Activated T-helper 1 cell treated with anti-CD3 and anti-CD28 coated beads, Interleukin-2, amount 50 U/mL, for 16 hours (primary cell): ENCODE data around the gene SEMA4C.
A peak's percentile ranks its signal among the peaks of the same experiment; 100 is the strongest.

Experiments
- DNase-seq, 2 donors: peaks; one replicate each; pipeline ENCODE4 v3.0.0-alpha.2; 2020; ENCODE audit warnings: low read depth in 1 of 2, low spot score in 1 of 2

The SEMA4C gene

GRCh38 chr2:96882906-96883305, 13.0 kb upstream of the SEMA4C start:
- DNase-seq = no peak

- no peak for DNase-seq
Observed at GRCh38 chr2:96882230-96882629, 12.3 kb upstream of the SEMA4C start.

DNA sequence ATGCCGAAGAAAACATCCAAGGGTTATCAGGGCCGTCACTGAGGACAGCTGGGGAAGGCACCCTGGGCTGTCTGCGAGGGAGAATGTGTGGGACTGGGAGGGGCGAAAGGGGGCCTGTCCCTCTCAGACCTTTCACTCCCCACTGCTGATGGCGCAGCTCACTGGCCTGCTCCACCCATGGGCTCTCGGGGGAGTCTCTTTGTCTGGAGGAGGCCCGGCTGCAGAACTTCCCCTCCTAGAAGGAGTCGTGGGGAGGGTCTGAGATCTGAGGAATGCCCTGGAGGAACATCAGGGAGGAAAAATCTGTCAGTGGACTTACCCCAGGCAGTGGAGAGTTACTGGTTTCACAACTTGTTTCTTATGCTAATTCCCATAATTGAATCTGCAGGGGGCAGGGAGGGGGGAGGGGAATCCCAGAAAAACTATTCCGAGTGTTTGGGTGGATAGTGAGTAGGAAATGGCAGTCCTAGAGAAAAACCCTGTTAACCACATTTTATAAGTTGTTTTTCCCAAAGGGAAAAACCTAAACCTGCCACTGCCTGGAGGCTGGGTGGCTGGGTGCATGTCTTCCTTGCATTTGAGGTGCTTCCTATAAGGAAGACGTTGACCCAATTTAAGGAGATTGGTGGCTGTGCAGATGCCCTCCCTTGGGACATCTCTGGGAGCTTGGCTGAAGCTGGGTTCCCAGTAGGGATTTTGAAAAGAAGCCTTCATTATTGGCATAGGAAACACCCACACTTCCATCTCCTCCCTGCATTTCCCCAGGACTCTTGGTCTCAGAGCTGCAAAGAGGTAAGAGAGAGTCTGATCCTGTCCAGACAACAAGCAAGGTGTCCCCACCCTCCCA, 11.7 kb upstream of the SEMA4C start:
- no peak for DNase-seq

GRCh38 chr2:96880891-96881273, 11.0 kb upstream of the SEMA4C start:
- no peak for DNase-seq

GRCh38 chr2:96879545-96880040, 9.7 kb upstream of the SEMA4C start:
- no peak for DNase-seq

DNA sequence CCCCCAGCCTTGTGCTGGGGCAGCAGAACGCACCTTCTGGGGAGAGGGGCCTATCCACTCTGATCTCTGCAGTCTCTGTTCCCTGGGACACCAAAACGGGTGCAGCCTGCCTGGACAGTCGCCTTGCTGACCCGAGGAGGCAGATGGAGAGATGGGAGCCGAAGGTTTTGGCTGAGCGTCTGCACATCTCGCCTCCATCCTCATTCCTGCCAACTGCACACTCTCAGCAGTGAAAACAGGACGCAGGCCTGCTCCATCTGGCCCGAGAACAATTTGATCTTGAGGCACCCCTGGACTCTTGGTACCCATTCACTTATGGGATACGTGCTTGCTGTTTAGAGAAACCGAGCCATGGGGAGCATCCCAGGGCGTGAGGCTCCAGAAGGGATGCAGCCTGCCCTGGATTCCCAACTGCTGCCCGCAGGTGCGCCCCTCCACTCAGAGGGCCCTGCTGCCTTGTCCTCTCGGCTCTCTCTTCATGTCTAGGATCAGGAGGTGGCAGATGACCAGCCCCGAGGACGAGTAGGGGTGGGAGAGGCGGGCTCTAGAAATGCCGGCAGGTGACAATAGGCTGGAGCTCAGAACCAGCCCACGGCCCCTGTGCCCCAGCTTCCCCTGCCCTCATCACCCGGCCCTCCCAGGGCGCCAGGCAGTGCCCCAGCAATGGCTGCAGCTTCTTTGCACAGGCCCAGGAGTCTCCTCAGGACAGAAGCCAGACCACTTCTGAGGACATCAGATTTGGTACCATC, 9.1 kb upstream of the SEMA4C start:
- no peak for DNase-seq

DNA sequence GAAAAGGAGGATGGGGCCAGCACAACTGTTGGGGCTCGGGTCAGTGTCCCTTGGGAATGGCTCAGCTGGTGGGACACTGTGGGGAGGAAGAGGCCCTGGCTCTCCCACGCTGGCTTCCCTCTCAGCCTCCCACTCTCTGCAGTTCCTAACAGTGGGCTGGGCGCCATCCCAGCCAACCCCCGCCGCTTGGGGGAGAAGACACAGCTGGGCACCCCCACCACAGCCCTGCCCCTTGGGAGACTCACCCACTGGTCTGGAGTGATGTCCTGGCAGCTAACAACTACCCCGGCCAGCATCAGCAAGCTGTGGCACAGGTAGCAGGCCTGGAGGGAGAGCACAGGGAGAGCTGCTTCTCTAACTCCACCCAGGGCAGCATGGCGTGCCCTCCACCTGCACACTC, 8.3 kb upstream of the SEMA4C start:
- no peak for DNase-seq

DNA sequence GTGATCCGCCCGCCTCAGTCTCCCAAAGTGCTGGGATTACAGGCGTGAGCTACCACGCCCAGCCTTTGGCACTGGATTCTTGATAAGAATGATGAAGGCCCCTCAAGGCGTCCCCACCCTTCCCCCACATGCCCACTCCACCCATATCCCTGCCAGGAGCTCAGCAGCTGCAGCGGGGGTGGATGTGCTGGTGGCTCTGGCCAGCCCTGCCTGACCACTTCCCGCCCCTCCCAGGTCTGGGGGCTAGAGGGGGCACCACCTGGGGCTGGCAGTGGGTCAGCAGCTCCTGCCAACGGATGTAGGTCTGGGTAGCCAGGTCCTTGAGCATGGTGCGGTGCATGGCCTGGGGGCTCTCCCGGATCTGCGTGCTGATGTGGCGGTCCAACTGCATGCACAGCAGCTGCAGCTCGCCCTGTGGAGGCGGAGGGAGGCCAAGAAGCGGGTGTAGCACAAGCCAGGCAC, 7.8 kb upstream of the SEMA4C start:
- DNase-seq = no peak

GRCh38 chr2:96877042-96877451, 7.2 kb upstream of the SEMA4C start:
- no peak for DNase-seq

DNA sequence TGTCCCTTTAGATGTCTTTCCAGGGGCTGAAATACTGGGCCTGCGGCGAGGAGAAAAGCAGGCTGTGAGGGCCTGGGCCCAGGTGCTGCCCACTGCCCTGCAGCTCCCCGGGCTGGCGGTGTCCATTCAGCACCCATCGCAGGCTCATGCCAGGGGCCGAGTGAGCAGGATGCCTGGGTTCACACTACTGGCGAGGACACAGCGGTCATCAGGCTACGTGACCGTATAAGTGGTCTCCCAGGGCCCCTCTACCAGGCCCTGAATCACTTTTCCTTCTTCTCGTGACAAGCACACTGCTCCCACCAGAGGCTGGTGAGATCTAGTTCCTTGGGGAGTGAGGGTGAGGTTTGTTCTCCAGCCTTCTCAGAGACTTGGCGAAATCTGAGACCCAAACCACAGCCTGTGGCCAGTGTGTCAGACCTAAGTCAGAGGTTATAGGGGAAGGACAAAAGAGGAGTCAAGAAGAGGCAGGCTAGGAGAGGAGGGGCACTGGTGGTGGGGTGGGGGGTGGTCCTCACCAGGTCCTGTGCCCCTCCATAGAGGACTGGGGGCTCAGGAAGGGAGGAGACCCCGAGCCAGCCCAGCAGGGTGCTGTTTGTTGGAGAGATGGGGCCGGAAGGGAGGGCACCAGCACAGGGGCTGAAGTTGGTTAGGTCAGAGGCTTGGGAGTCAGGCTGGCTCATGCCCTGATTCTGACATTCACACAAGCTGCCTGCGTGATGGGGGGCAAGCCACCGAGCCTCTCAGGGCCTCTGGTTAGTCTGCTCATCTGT, 6.6 kb upstream of the SEMA4C start:
- no peak for DNase-seq

- DNase-seq = no peak
Observed at GRCh38 chr2:96875498-96876268, 5.8 kb upstream of the SEMA4C start.

GRCh38 chr2:96874198-96874831, 4.4 kb upstream of the SEMA4C start:
- no peak for DNase-seq

GRCh38 chr2:96873651-96874096, 3.8 kb upstream of the SEMA4C start:
- no peak for DNase-seq

DNA sequence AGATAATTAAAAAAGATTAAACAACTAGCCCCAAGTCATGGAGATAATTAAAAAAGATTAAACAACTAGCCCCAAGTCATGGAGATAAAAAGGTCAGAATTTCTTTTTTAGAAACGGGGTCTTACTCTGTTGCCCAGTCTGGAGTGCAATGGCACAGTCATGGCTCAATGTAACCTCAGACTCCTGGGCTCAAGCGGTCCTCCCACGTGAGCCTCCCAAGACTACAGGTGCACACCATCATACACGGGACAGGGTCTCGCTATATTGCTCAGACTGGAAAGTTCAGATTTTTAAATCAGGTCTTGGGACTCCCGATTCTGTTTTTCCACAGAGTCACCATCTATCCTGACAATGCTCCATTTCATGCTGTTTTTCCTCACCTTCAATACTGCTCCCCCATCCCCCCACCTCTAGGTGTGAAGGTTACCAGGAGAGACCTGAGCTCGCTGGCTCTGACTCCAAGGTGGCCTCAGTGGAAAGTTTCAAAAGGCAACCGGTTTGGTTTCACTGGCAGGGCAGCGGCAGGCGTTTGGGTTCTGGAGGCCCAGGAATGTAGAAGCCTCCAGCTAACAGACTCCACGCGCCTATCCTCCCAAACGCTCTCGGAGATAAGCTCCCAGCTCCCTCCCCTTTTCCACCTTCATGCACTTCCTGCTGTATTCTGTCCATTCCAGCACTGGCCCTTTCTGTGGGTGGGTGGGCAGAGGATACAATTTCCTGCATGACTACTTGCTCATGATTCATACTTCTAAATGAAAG, 2.9 kb upstream of the SEMA4C start:
- no peak for DNase-seq

DNA sequence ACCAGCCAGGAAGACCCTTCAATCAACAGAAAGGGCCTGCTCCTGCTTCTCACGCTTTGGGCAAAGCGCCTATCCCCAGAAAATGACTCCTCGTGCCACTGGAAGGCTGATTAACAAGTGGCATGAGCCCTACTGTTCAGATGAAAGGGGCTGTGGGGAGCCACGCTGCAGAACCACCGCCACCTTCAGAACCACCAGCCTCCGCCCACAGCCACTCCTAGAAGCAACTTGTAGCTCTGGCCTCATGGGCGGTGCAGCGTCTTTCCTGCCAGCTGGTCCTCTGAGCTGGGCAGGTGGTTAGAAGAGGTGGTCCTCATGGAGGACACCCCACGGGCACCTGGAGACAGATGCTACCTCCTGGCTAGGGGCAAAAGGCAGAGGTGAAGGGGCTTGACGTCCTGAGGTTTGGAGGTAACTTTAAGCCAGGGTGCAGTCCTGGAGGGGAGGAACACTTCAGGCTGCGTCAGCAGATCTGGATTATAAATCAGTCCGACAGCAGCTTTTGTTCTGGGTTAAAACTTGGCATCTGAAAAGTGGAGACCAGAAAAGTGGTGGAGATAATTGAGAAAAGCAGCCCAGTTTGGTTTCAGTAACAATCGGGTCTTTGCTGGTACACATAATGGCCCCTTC, 861 bp upstream of the SEMA4C start:
- DNase-seq = peak; percentile 44 to 49

DNA sequence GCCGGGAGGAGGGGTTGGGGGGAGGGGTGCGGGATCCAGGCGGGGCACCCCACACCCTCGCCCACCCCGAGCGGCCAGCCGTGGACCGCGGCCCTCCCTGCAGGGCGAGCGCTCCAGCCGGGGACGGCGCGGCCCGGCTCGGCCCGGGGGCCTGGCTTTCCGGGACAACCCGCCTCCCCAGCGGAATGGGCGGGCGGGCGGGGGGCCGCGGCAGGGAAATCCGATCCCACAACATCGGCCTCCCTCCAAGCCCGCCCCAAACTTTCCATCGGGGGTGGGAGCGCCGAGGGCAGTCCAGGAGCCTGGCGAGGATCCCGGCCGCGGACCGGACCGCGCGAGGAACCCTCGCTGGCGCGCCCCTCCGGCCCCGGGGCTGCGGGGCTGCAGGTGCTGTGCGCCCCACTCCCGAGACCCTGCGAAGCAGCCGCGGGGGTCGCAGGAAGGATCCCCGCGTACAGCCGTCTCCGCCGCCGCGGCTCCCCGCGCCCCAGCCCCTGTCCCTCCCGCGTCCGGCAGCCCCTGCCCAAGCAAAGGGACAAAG, 529 bp downstream of the SEMA4C start:
- no peak for DNase-seq

DNA sequence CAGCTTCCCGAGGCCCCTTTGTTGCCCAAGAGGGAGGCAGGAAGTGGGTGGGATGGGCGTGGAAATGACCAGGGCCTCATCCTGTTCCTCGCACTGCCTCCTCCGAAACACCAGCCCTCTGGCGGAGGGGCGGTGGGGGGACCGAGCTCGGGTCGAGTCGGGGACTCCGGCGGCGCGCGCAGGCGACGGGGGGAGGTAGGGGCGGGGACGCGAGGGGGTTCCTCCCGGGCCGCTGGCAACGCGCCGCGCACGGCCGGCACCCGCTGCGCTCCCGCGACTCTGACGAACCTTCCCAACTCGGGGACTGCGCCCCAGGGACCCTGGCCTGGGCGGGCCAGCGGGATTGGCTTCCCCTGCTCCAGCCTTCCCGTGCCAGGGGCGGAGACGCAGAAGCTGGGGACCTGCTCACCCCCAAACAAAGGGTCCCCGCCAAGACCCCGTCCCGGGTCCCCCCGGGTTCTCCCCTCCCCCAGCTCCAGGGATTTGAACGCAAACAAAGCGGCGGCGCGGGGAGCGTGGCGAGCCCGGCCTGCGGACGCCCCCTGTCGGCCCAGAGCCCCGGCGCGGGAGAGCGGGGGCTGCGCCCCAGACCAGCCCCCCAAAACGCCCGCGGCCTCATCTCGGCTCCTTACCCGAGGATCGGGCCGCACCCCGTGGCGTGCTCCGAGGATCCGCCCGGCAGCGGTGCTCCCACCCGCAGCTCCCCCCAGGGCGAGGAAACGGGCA, 1.2 kb downstream of the SEMA4C start:
- DNase-seq = peak in 1 of 2 donors; percentile 50
